ENCODE measurements around the gene CRYZL1. TPM values are rescaled to one million over a fixed set of nuclear protein-coding genes. Genes with fewer than 3 reads are reported as not detected.
A peak's percentile ranks its signal among the peaks of the same experiment; 100 is the strongest.

Gene CRYZL1
- total RNA-seq, 4 donors from 2014 or later: 24.4 to 47.3 (median 33.0) TPM

DNA sequence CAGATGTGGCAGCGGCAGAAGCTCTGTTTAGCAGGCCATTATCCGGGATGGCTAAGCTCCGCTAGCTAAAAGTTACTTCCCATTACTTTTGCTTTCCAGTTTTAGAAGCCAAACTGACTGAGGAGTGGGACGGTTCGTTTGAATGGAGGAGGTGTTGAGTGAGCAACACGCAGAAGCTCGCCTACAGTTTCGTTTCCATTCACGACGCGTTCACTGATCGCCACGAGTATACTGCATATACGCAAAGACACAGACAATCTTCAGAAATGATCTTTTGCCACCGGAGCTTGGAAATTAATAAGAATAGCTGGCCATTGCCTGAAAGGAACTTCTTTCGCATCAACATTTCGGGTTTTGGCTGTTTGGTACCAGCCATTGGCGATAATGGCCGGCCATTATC, 84.1 kb downstream of the CRYZL1 start:
- Histone ChIP-seq H3K27ac (no peak overlapping the region), H3K36me3 (peaks cover 8 to 87% of the 10 kb centered on the region in 2 donors), H3K27me3 (no peaks in the 10 kb centered on the region), H3K9me3 (no peaks in the 10 kb centered on the region), H3K4me1 (peaks cover 0 to 81% (median 13%) of the 10 kb centered on the region in 3 donors), H3K4me3 (no peak overlapping the region)
- WGBS, 2 donors (ENCODE audit: low coverage in 1 of 2): 94 to 100% methylated on average over 12 to 19 of the region's 19 CpGs
- TF ChIP-seq POLR2AphosphoS5 (IDR thresholded peaks at IDR 0.05) (no peak), EP300 (IDR thresholded peaks at IDR 0.05) (no peak)
- TF ChIP-seq, protein P1, sequence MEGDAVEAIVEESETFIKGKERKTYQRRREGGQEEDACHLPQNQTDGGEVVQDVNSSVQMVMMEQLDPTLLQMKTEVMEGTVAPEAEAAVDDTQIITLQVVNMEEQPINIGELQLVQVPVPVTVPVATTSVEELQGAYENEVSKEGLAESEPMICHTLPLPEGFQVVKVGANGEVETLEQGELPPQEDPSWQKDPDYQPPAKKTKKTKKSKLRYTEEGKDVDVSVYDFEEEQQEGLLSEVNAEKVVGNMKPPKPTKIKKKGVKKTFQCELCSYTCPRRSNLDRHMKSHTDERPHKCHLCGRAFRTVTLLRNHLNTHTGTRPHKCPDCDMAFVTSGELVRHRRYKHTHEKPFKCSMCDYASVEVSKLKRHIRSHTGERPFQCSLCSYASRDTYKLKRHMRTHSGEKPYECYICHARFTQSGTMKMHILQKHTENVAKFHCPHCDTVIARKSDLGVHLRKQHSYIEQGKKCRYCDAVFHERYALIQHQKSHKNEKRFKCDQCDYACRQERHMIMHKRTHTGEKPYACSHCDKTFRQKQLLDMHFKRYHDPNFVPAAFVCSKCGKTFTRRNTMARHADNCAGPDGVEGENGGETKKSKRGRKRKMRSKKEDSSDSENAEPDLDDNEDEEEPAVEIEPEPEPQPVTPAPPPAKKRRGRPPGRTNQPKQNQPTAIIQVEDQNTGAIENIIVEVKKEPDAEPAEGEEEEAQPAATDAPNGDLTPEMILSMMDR (IDR thresholded peaks at IDR 0.05): no peak
- ATAC-seq: no peak

DNA sequence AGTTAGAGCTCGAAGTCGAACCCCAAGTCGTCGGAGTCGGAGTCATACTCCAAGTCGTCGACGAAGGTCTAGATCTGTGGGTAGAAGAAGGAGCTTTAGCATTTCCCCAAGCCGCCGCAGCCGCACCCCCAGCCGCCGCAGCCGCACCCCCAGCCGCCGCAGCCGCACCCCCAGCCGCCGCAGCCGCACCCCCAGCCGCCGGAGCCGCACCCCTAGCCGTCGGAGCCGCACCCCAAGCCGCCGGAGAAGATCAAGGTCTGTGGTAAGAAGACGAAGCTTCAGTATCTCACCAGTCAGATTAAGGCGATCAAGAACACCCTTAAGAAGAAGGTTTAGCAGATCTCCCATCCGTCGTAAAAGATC, 86.6 kb downstream of the CRYZL1 start:
- H3K4me1 ChIP-seq: peaks cover 0 to 57% (median 4%) of the 10 kb centered on the region in 3 donors
- H3K27ac ChIP-seq: no peak overlapping the region
- 93 to 100% methylated on average over 2 to 14 of the region's 32 CpGs for WGBS, 2 donors (ENCODE audit: low coverage in 1 of 2)
- no peak for ATAC-seq
- no peak overlapping the region for H3K4me3 ChIP-seq
- no peaks in the 10 kb centered on the region for H3K9me3 ChIP-seq
- H3K36me3 ChIP-seq: peaks cover 8 to 87% of the 10 kb centered on the region in 2 donors
- no peak for TF ChIP-seq POLR2AphosphoS5 (IDR thresholded peaks at IDR 0.05)
- TF ChIP-seq POLR2A (IDR thresholded peaks at IDR 0.05): no peak
- TF ChIP-seq, protein P1 (IDR thresholded peaks at IDR 0.05): no peak
- TF ChIP-seq EP300 (IDR thresholded peaks at IDR 0.05): no peak
- no peaks in the 10 kb centered on the region for H3K27me3 ChIP-seq

DNA sequence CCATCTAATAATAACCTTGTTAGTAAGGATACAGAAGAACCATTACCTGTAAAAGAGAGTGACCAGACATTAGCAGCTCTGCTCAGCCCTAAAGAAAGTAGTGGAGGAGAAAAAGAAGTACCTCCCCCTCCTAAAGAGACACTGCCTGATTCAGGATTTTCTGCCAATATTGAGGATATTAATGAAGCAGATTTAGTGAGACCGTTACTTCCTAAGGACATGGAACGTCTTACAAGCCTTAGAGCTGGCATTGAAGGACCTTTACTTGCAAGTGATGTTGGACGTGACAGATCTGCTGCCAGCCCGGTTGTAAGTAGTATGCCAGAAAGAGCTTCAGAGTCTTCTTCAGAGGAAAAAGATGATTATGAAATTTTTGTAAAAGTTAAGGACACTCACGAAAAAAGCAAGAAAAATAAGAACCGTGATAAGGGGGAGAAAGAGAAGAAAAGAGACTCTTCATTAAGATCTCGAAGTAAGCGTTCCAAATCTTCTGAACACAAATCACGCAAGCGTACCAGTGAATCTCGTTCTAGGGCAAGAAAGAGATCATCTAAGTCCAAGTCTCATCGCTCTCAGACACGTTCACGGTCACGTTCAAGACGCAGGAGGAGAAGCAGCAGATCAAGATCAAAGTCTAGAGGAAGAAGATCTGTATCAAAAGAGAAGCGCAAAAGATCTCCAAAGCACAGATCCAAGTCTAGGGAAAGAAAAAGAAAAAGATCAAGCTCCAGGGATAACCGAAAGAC, 87.1 kb downstream of the CRYZL1 start:
- ATAC-seq: no peak
- peaks cover 10 to 87% of the 10 kb centered on the region in 2 donors for H3K36me3 ChIP-seq
- H3K27ac ChIP-seq: no peak overlapping the region
- H3K9me3 ChIP-seq: no peaks in the 10 kb centered on the region
- H3K4me1 ChIP-seq: peaks cover 0 to 56% (median 4%) of the 10 kb centered on the region in 3 donors
- no peaks in the 10 kb centered on the region for H3K27me3 ChIP-seq
- TF ChIP-seq EP300 (IDR thresholded peaks at IDR 0.05) (no peak), POLR2AphosphoS5 (IDR thresholded peaks at IDR 0.05) (no peak), POLR2A (IDR thresholded peaks at IDR 0.05) (no peak)
- TF ChIP-seq, protein P1 (IDR thresholded peaks at IDR 0.05): no peak
- no peak overlapping the region for H3K4me3 ChIP-seq
- 92 to 95% methylated on average over 3 to 18 of the region's 18 CpGs for WGBS, 2 donors (ENCODE audit: low coverage in 1 of 2)

DNA sequence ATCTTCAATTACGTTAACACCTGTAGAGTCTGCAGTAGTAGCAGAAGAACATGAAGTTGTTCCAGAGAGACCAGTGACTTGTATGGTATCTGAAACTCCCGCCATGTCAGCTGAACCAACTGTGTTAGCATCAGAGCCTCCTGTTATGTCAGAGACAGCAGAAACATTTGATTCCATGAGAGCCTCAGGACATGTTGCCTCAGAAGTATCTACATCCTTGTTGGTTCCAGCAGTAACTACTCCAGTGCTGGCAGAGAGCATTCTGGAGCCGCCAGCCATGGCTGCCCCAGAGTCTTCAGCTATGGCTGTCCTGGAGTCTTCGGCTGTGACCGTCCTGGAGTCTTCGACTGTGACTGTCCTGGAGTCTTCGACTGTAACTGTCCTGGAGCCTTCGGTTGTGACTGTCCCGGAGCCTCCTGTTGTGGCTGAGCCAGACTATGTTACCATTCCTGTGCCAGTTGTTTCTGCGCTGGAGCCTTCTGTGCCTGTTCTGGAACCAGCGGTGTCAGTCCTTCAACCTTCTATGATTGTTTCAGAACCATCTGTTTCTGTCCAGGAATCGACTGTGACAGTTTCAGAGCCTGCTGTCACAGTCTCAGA, 88.4 kb downstream of the CRYZL1 start:
- Histone ChIP-seq H3K9me3 (no peaks in the 10 kb centered on the region), H3K27me3 (no peaks in the 10 kb centered on the region), H3K4me1 (peaks cover 0 to 55% (median 4%) of the 10 kb centered on the region in 3 donors), H3K27ac (no peak overlapping the region), H3K4me3 (no peak overlapping the region), H3K36me3 (peaks cover 7 to 85% of the 10 kb centered on the region in 2 donors)
- TF ChIP-seq POLR2AphosphoS5 (IDR thresholded peaks at IDR 0.05): peak; percentile 0
- TF ChIP-seq, protein P1 (IDR thresholded peaks at IDR 0.05): no peak
- WGBS, 2 donors (ENCODE audit: low coverage in 1 of 2): 98% methylated on average over 9 of the region's 12 CpGs; no CpG with 5 or more reads in 1 of the 2 donors
- no peak for ATAC-seq

All from gastroesophageal sphincter (tissue), 4 donors.